ENCODE results near the gene KCNQ2. TPM values are rescaled to one million over a fixed set of nuclear protein-coding genes. Genes with fewer than 3 reads are reported as not detected.

The KCNQ2 gene
- polyA plus RNA-seq, 3 donors: not detected

- H3K79me2 ChIP-seq (ENCODE audit: insufficient read depth, low read length): no peaks in the 10 kb centered on the region
- Mint-ChIP-seq H3K4me1 (peaks cover 5% of the 10 kb centered on the region), H3K36me3 (no peaks in the 10 kb centered on the region), H3K4me3 (no peak overlapping the region), H3K27me3 (ENCODE audit: low read depth in 3 of 3) (peaks cover 35 to 62% (median 41%) of the 10 kb centered on the region in 3 donors), H3K9me3 (peaks cover 0 to 4% (median 3%) of the 10 kb centered on the region in 7 donors), H3K27ac (no peak overlapping the region)
- 95% methylated on average over 14 of the region's 14 CpGs for WGBS (ENCODE audit: insufficient coverage)
- no peak overlapping the region for H3K4me3 ChIP-seq (replicated peaks in 1 of 3; ENCODE audit: low read depth in 2 of 3, low read length in 3 of 3)
- no peak overlapping the region for H3K4me2 ChIP-seq (replicated peaks; ENCODE audit: extremely low read depth, low read length, poor library complexity, severe bottlenecking)
- H3K36me3 ChIP-seq (replicated peaks in 1 of 2; ENCODE audit: control insufficient read depth in 1 of 2, insufficient read depth in 2 of 2, low read length in 2 of 2): no peaks in the 10 kb centered on the region
- no peak overlapping the region for H3K27ac ChIP-seq (ENCODE audit: low read depth in 1 of 2, low read length in 2 of 2)
- H3K27me3 ChIP-seq (ENCODE audit: control insufficient read depth in 2 of 2, insufficient read depth in 2 of 2, low read length in 2 of 2): peaks cover 9 to 35% of the 10 kb centered on the region in 2 donors
- H4K20me1 ChIP-seq (ENCODE audit: insufficient read depth, low read length): no peaks in the 10 kb centered on the region
- intact Hi-C loops (cut with micrococcal nuclease): no loop called here
- H3K9me3 ChIP-seq (replicated peaks in 1 of 2; ENCODE audit: control insufficient read depth in 1 of 2, insufficient read depth in 1 of 2, low read length in 2 of 2): no peaks in the 10 kb centered on the region
- no peak overlapping the region for H3K9ac ChIP-seq (ENCODE audit: insufficient read depth, low read length, poor library complexity, severe bottlenecking)
- no peak for DNase-seq
- TF ChIP-seq CTCF (IDR thresholded peaks at IDR 0.05): no peak
- no peak overlapping the region for H2AFZ ChIP-seq (ENCODE audit: insufficient read depth, low read depth, low read length, poor library complexity, severe bottlenecking)
- H3K4me1 ChIP-seq (ENCODE audit: control insufficient read depth in 1 of 2, insufficient read depth in 2 of 2, low read length in 2 of 2): peaks cover 4 to 10% of the 10 kb centered on the region in 2 donors
Observed at GRCh38 chr20:63492982-63493381, 20.5 kb upstream of the KCNQ2 start.

GRCh38 chr20:63492518-63492917, 20.1 kb upstream of the KCNQ2 start:
- DNase-seq: no peak
- no peaks in the 10 kb centered on the region for H3K79me2 ChIP-seq (ENCODE audit: insufficient read depth, low read length)
- Mint-ChIP-seq H3K4me1 (peaks cover 5% of the 10 kb centered on the region), H3K36me3 (no peaks in the 10 kb centered on the region), H3K9me3 (peaks cover 0 to 4% (median 3%) of the 10 kb centered on the region in 7 donors), H3K4me3 (no peak overlapping the region), H3K27me3 (ENCODE audit: low read depth in 3 of 3) (peaks cover 31 to 62% (median 40%) of the 10 kb centered on the region in 3 donors), H3K27ac (no peak overlapping the region)
- H3K36me3 ChIP-seq (replicated peaks in 1 of 2; ENCODE audit: control insufficient read depth in 1 of 2, insufficient read depth in 2 of 2, low read length in 2 of 2): no peaks in the 10 kb centered on the region
- no peak for TF ChIP-seq CTCF (IDR thresholded peaks at IDR 0.05)
- intact Hi-C loops (cut with micrococcal nuclease): no loop called here
- no peak overlapping the region for H3K4me3 ChIP-seq (replicated peaks in 1 of 3; ENCODE audit: low read depth in 2 of 3, low read length in 3 of 3)
- no peak overlapping the region for H3K9ac ChIP-seq (ENCODE audit: insufficient read depth, low read length, poor library complexity, severe bottlenecking)
- peaks cover 4 to 7% of the 10 kb centered on the region in 2 donors for H3K4me1 ChIP-seq (ENCODE audit: control insufficient read depth in 1 of 2, insufficient read depth in 2 of 2, low read length in 2 of 2)
- H2AFZ ChIP-seq (ENCODE audit: insufficient read depth, low read depth, low read length, poor library complexity, severe bottlenecking): no peak overlapping the region
- no peaks in the 10 kb centered on the region for H4K20me1 ChIP-seq (ENCODE audit: insufficient read depth, low read length)
- H3K4me2 ChIP-seq (replicated peaks; ENCODE audit: extremely low read depth, low read length, poor library complexity, severe bottlenecking): no peak overlapping the region
- H3K27ac ChIP-seq (ENCODE audit: low read depth in 1 of 2, low read length in 2 of 2): no peak overlapping the region
- H3K9me3 ChIP-seq (replicated peaks in 1 of 2; ENCODE audit: control insufficient read depth in 1 of 2, insufficient read depth in 1 of 2, low read length in 2 of 2): no peaks in the 10 kb centered on the region
- peaks cover 9 to 34% of the 10 kb centered on the region in 2 donors for H3K27me3 ChIP-seq (ENCODE audit: control insufficient read depth in 2 of 2, insufficient read depth in 2 of 2, low read length in 2 of 2)
- 100% methylated on average over 2 of the region's 2 CpGs for WGBS (ENCODE audit: insufficient coverage)
